GM21786 (cell line): ENCODE results near the gene FAM149B1.

Experiments
- ATAC-seq: cut with Tn5 transposase; IDR thresholded peaks from one replicate; pipeline ENCODE4 v1.9.1; 2021; ENCODE audit not compliant: unreplicated experiment

FAM149B1 gene

DNA sequence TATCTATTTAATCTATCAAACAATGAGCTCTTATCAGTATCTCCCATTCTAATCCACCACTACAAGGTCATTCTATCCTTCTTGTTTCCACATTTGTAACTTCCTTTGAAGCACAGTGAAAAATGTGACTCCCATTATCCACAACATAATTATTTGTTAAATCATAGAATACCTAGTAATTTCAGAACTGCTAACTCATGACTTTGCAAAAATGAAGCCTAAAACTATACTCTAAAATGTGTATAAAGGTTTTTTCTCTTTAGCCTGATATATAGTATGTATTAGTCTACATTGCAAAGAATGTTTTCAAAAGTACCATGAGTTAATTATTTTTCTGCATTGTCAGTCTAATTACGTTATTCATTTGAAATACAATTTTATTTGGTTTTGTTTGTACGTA is 96.5 kb downstream of the FAM149B1 start:
- ATAC-seq, result no peak

DNA sequence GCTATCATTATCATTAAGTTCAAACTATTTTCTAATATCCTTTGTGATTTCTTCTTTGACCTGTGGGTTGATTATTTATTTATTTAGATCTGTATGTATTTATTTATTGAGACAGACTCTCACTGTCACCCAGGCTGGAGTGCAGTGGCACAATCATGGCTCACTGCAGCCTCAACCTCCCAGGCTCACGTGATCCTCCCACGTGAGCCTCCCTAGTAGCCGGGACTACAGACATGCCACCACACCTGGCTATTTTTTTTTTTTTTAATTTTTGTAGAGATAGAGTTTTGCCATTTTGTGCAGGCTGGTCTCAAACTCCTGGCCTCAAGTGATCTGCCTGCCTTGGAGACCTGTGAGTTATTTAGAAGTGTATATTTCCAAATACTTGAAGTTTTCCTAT is 113.2 kb downstream of the FAM149B1 start:
- no peak for ATAC-seq

DNA sequence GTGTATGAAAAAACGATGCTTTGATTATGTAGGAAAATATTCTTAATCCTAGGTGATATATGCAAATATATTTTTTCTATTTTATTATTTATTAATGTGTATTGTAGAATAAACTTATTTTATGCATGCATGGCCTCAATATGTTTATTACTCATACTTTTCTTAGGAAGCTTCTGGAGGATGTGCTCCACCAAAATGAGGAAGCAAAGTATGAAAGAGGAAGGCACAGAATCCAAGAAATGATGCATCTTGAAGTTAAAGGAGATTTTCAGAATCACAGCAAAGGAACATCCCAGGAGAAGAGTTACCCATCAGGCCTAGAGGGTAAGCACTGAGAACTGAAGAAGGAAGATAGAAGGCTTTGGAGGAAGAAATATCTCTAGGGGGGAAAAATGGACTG is 119.5 kb downstream of the FAM149B1 start:
- no peak for ATAC-seq

DNA sequence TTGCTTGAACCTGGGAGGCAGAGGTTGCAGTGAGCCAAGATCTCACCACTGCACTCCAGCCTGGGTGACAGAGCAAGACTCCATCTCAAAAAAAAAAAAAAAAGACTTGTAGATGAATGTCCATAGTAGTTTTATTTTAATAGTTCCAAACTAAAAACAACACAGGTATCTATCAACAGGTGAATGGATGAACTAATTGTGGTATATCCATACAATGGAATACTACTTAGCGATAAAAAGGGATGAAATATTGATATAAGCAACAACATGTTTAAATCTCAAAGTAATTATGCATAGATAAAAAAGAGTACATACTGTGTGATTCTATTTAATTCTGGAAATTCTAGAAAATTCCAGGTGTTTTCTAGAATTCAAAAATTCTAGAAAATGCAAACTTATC is 122.0 kb downstream of the FAM149B1 start:
- ATAC-seq, result no peak

DNA sequence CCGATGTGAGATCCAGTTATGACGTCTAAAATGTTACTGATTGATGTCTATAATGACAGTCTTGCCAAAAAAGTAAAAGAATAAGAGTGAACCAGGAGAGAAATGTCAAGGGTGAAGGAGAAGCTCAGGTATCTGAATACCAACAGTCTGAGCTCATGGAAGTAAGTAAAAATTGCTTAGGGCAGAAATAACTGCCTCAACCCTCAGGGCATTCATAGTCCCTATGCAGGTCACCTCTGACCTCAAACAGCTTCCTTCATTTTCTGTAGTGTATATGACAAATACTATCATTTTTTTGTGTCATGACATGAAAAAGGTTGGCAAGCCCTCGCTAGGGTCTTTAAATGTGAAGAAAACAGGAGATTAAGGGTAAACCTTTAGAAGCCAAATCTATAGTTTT is 125.5 kb downstream of the FAM149B1 start:
- ATAC-seq, result no peak
